Adrenal gland (tissue), 12 donors: ENCODE measurements around the gene CAPN8. TPM values are rescaled to one million over a fixed set of nuclear protein-coding genes. Genes with fewer than 3 reads are reported as not detected.
"Not testable (repeated sequence)": the region's sequence is repeated elsewhere in the genome, so short reads cannot be mapped to it uniquely, and the experiment has no call there.

Experiments used
- DNase-seq, 7 donors: peaks; one replicate each; pipeline ENCODE4 v3.0.0-alpha.2; 2019 to 2020
- H3K27ac ChIP-seq, 5 donors: fragments of 200-600 bp; sonication (generic) in 4 of 5; 1 replicate in 3 of 5; 2 replicates in 2 of 5; pipeline versions ENCODE4 v1.5.1 to v1.8.0; 2016 to 2020; ENCODE audit warnings: mild to moderate bottlenecking in 1 of 5
- H3K27me3 ChIP-seq: fragments of 200-600 bp; 2 replicates; pipeline ENCODE4 v1.8.0; 2021
- H3K36me3 ChIP-seq, 2 donors: fragments of 200-600 bp; replicated peaks in 1 of 2; 1 replicate in 1 of 2; 2 replicates in 1 of 2; pipeline versions ENCODE4 v1.5.1 to v1.8.0; 2018 to 2022
- H3K4me1 ChIP-seq, 2 donors: fragments of 200-600 bp; replicated peaks in 1 of 2; 1 replicate in 1 of 2; 2 replicates in 1 of 2; pipeline versions ENCODE4 v1.5.1 to v1.8.0; 2018 to 2021
- H3K4me3 ChIP-seq, 4 donors: fragments of 200-600 bp; sonication (generic) in 3 of 4; one replicate each; pipeline ENCODE4 v1.5.1; 2016 to 2018
- H3K9me3 ChIP-seq, 3 donors: fragments of 200-600 bp; sonication (generic) in 1 of 3; replicated peaks in 1 of 3; 1 replicate in 2 of 3; 2 replicates in 1 of 3; pipeline versions ENCODE4 v1.5.1 to v1.8.0; 2016 to 2021
- CTCF ChIP-seq, 6 experiments: fragments of 450-650 bp in 4 of 6; fragments of 200-600 bp in 2 of 6; sonication (generic) in 1 of 6; IDR thresholded peaks; 1 replicate in 5 of 6; 2 replicates in 1 of 6; pipeline versions ENCODE4 v1.5.1 to v1.8.0; 2016 to 2021; ENCODE audit warnings: antibody characterized with exemption in 6 of 6, mild to moderate bottlenecking in 2 of 6, moderate library complexity in 1 of 6
- POLR2A ChIP-seq, 2 donors: fragments of 450-650 bp; IDR thresholded peaks; one replicate each; pipeline ENCODE4 v1.6.1; 2017; ENCODE audit warnings: antibody characterized with exemption in 2 of 2, mild to moderate bottlenecking in 2 of 2, moderate library complexity in 1 of 2
- WGBS, 4 donors: extraction: QIAGEN DNeasy Blood & Tissue Kit in 2 of 4; methylation state at CpG; one replicate each; pipeline versions ENCODE4 v1.1.5 to v1.1.7; 2013 to 2017; 5-methylcytosine and 5-hydroxymethylcytosine counted together
- intact Hi-C, 2 donors: fragments of 100-400 bp; cut with DNase I; formaldehyde crosslinking; loops; one replicate each; pipeline versions ENCODE4 v1.14.1 to v1.15.0; 2022 to 2023
- polyA plus RNA-seq, 3 donors: library from polyadenylated mRNA; stranded (reverse); fragments of 200-250 nt in 2 of 3; fragments of 350-450 nt in 1 of 3; fragmentation: Illumina TruSeq in 1 of 3; extraction: RNeasy Lipid Tissue Mini Kit (QIAGEN cat#74804) in 1 of 3; gene quantifications; one replicate each; pipeline ENCODE4 v1.2.3, GENCODE V29; 2013 to 2014
- total RNA-seq, 9 donors: library from RNA; depleted of rRNA in 4 of 9; stranded (reverse); fragments of >200 nt in 4 of 9; fragments of 120-200 nt in 1 of 9; fragmentation: NEBNext Ultra II Directional in 1 of 9; extraction: Animal tissue kit (Norgen Biotek cat#: 25700) in 1 of 9; gene quantifications; one replicate each; pipeline versions ENCODE4 v1.1.0 to v1.2.4, GENCODE V29; 2013 to 2023
- donor health status: healthy with polysubstance abuse.
- donor health status: Bipolar disorder and iron deficiency.
- donor health status: DM: yes; HTN: yes; CAD: no.
- donor health status: DM: no; HTN: no; CAD: no.
- donor health status: DM: no; HTN: no; CAD: no.
- donor health status: DM: yes; HTN: yes; CAD: no.

The CAPN8 gene
- total and polyA plus RNA-seq, 12 donors, result 0.14 to 1.7 (median 0.79) TPM; not detected in 4

- TF ChIP-seq CTCF (IDR thresholded peaks at IDR 0.05) (no peak), POLR2A (IDR thresholded peaks at IDR 0.05) (no peak)
- no peaks in the 10 kb centered on the region for H3K4me1 ChIP-seq
- WGBS, 4 donors, result 80 to 92% (median 87%) methylated on average over 2 of the region's 2 CpGs
- H3K27ac ChIP-seq, result no peak overlapping the region
- intact Hi-C loops, result no loop called here
- no peak overlapping the region for H3K4me3 ChIP-seq
- no peaks in the 10 kb centered on the region for H3K36me3 ChIP-seq
- DNase-seq, result no peak
- no peaks in the 10 kb centered on the region for H3K27me3 ChIP-seq
- H3K9me3 ChIP-seq, result no peaks in the 10 kb centered on the region
Measured at GRCh38 chr1:223521150-223521549, 144.4 kb downstream of the CAPN8 start.

- Histone ChIP-seq H3K36me3 (no peaks in the 10 kb centered on the region), H3K4me1 (no peaks in the 10 kb centered on the region), H3K4me3 (no peak overlapping the region), H3K27ac (no peak overlapping the region), H3K27me3 (no peaks in the 10 kb centered on the region), H3K9me3 (no peaks in the 10 kb centered on the region)
- DNase-seq, result no peak
- WGBS, 4 donors, result 87 to 94% (median 89%) methylated on average over 4 of the region's 4 CpGs
- intact Hi-C loops, result no loop called here
- TF ChIP-seq POLR2A (IDR thresholded peaks at IDR 0.05) (no peak), CTCF (IDR thresholded peaks at IDR 0.05) (no peak)
Measured at GRCh38 chr1:223520200-223520599, 145.3 kb downstream of the CAPN8 start.

- TF ChIP-seq POLR2A (IDR thresholded peaks at IDR 0.05) (no peak), CTCF (IDR thresholded peaks at IDR 0.05) (no peak)
- no peak for DNase-seq
- no peak overlapping the region for H3K4me3 ChIP-seq
- no peaks in the 10 kb centered on the region for H3K9me3 ChIP-seq
- intact Hi-C loops, result no loop called here
- no peaks in the 10 kb centered on the region for H3K4me1 ChIP-seq
- H3K27me3 ChIP-seq, result no peaks in the 10 kb centered on the region
- H3K27ac ChIP-seq, result no peak overlapping the region
- H3K36me3 ChIP-seq, result no peaks in the 10 kb centered on the region
- 80 to 91% (median 88%) methylated on average over 2 of the region's 2 CpGs for WGBS, 4 donors
Measured at GRCh38 chr1:223519116-223519515, 146.4 kb downstream of the CAPN8 start.

- H3K27ac ChIP-seq, H3K36me3 ChIP-seq, H3K4me3 ChIP-seq, intact Hi-C loops, H3K27me3 ChIP-seq, DNase-seq, H3K4me1 ChIP-seq, H3K9me3 ChIP-seq: not testable (repeated sequence)
- WGBS, 4 donors, result 50 to 81% (median 69%) methylated on average over 1 of the region's 1 CpG
Measured at GRCh38 chr1:223518553-223518952, 146.9 kb downstream of the CAPN8 start.

GRCh38 chr1:223515926-223516325, 149.6 kb downstream of the CAPN8 start:
- Histone ChIP-seq H3K27me3 (no peaks in the 10 kb centered on the region), H3K9me3 (no peaks in the 10 kb centered on the region), H3K27ac (no peak overlapping the region), H3K4me3 (no peak overlapping the region), H3K4me1 (no peaks in the 10 kb centered on the region), H3K36me3 (no peaks in the 10 kb centered on the region)
- intact Hi-C loops, result no loop called here
- no peak for DNase-seq
- no peak for TF ChIP-seq POLR2A (IDR thresholded peaks at IDR 0.05)
- no peak for TF ChIP-seq CTCF (IDR thresholded peaks at IDR 0.05)
- WGBS, 4 donors, result 64 to 73% (median 67%) methylated on average over 7 of the region's 7 CpGs
